GM23338 (cell line): ENCODE data around the gene TYK2. TPM values are rescaled to one million over a fixed set of nuclear protein-coding genes. Genes with fewer than 3 reads are reported as not detected.
A peak's percentile ranks its signal among the peaks of the same experiment; 100 is the strongest.

Experiments
- ATAC-seq: fragments of 200-7000 bp; cut with Tn5 transposase; 3 replicates; pipeline ENCODE4 v1.9.1; 2020
- DNase-seq: peaks from one replicate; pipeline ENCODE4 v3.0.0-alpha.2; 2015; ENCODE audit warnings: low spot score
- H2AFZ ChIP-seq: fragments of 200-600 bp; sonication (generic); 2 replicates; pipeline ENCODE4 v1.8.0; 2016; ENCODE audit warnings: antibody characterized with exemption, mild to moderate bottlenecking, moderate library complexity
- H3F3A ChIP-seq: fragments of 200-600 bp; sonication (generic); replicated peaks from 2 replicates; pipeline ENCODE4 v1.8.0; 2017; ENCODE audit warnings: antibody characterized with exemption, mixed run types, low read depth
- H3K27ac ChIP-seq: fragments of 200-600 bp; sonication (generic); 2 replicates; pipeline ENCODE4 v1.6.1; 2016; ENCODE audit warnings: low read depth
- H3K27me3 ChIP-seq: fragments of 200-600 bp; sonication (generic); 2 replicates; pipeline ENCODE4 v1.8.0; 2016; ENCODE audit warnings: mild to moderate bottlenecking, mixed run types, moderate library complexity; ENCODE audit not compliant: insufficient read depth
- H3K36me3 ChIP-seq: fragments of 200-600 bp; sonication (generic); 2 replicates; pipeline ENCODE4 v1.8.0; 2016; ENCODE audit warnings: mild to moderate bottlenecking; ENCODE audit not compliant: insufficient read depth
- H3K4me1 ChIP-seq: fragments of 200-600 bp; sonication (generic); 2 replicates; pipeline ENCODE4 v1.8.0; 2016; ENCODE audit warnings: mild to moderate bottlenecking, moderate library complexity; ENCODE audit not compliant: insufficient read depth
- H3K4me2 ChIP-seq: fragments of 200-600 bp; sonication (generic); 2 replicates; pipeline ENCODE4 v1.7.1; 2017; ENCODE audit warnings: mixed run types
- H3K4me3 ChIP-seq: fragments of 200-600 bp; sonication (generic); 2 replicates; pipeline ENCODE4 v1.6.1; 2016; ENCODE audit warnings: mixed run types
- H3K79me2 ChIP-seq: fragments of 200-600 bp; sonication (generic); replicated peaks from 2 replicates; pipeline ENCODE4 v1.8.0; 2017; ENCODE audit warnings: mild to moderate bottlenecking; ENCODE audit not compliant: insufficient read depth
- H3K9me2 ChIP-seq: fragments of 200-600 bp; sonication (generic); 2 replicates; pipeline ENCODE4 v1.8.0; 2017; ENCODE audit not compliant: insufficient read depth
- H4K20me1 ChIP-seq: fragments of 200-600 bp; sonication (generic); replicated peaks from 2 replicates; pipeline ENCODE4 v1.8.0; 2017; ENCODE audit warnings: mild to moderate bottlenecking; ENCODE audit not compliant: insufficient read depth
- H3K27ac Mint-ChIP-seq: 2 replicates; pipeline ENCODE4 v1.8.0; 2020; ENCODE audit warnings: inconsistent platforms, mild to moderate bottlenecking, moderate library complexity, mixed read lengths
- H3K27me3 Mint-ChIP-seq: 3 replicates; pipeline ENCODE4 v1.8.0; 2022; ENCODE audit warnings: low read depth, mild to moderate bottlenecking, moderate library complexity, mixed read lengths, inconsistent platforms; ENCODE audit not compliant: insufficient read depth, poor library complexity
- H3K36me3 Mint-ChIP-seq: 3 replicates; pipeline ENCODE4 v1.8.0; 2021; ENCODE audit warnings: low read depth, mild to moderate bottlenecking, inconsistent platforms, moderate library complexity, mixed read lengths
- H3K4me1 Mint-ChIP-seq: 3 replicates; pipeline ENCODE4 v1.8.0; 2020; ENCODE audit warnings: mild to moderate bottlenecking, inconsistent platforms, mixed read lengths
- H3K4me3 Mint-ChIP-seq: 3 replicates; pipeline ENCODE4 v1.8.0; 2021; ENCODE audit warnings: moderate library complexity, mild to moderate bottlenecking, inconsistent platforms, mixed read lengths
- H3K9me3 Mint-ChIP-seq: 3 replicates; pipeline ENCODE4 v1.8.0; 2020; ENCODE audit warnings: moderate library complexity, mild to moderate bottlenecking, inconsistent platforms, mixed read lengths
- EZH2 ChIP-seq: fragments of 200-600 bp; sonication (generic); IDR thresholded peaks from one replicate; pipeline ENCODE4 v1.8.0; 2017; ENCODE audit warnings: antibody characterized with exemption, mild to moderate bottlenecking, low read depth; ENCODE audit not compliant: unreplicated experiment
- JUNB ChIP-seq: IDR thresholded peaks from one replicate; pipeline ENCODE4 v1.6.1; 2016; ENCODE audit warnings: antibody characterized with exemption; ENCODE audit not compliant: unreplicated experiment
- NANOG ChIP-seq: IDR thresholded peaks from 2 replicates; pipeline ENCODE4 v1.6.1; 2016; ENCODE audit warnings: antibody characterized with exemption, borderline replicate concordance
- POLR2AphosphoS5 ChIP-seq: IDR thresholded peaks from 2 replicates; pipeline ENCODE4 v1.6.1; 2016; ENCODE audit warnings: antibody characterized with exemption, low read depth
- ZNF331 ChIP-seq: fragments of 250-450 bp; sonication (Bioruptor Pico); IDR thresholded peaks from 2 replicates; pipeline ENCODE4 v1.5.0; 2020; ENCODE audit warnings: low read depth, mild to moderate bottlenecking, moderate library complexity
- ZNF462 ChIP-seq: fragments of 250-450 bp; sonication (Bioruptor Pico); IDR thresholded peaks from 2 replicates; pipeline ENCODE4 v1.5.0; 2020; ENCODE audit warnings: mild to moderate bottlenecking, moderate library complexity
- polyA plus RNA-seq: library from polyadenylated mRNA; unstranded; fragments of >200 nt; fragmentation: Nextera tagmentation; extraction: Ambion mirVana; gene quantifications from 2 replicates; pipeline ENCODE4 v1.2.1, GENCODE V29; 2016
- total RNA-seq: library from RNA; depleted of rRNA; stranded (reverse); fragments of >200 nt; shearing (Covaris generic); gene quantifications from 2 replicates; pipeline ENCODE4 v1.2.3, GENCODE V29; 2014
- TF ChIP-seq, protein P1 (sequence below): IDR thresholded peaks from one replicate; pipeline ENCODE4 v1.6.1; 2018; ENCODE audit warnings: antibody characterized with exemption; ENCODE audit not compliant: unreplicated experiment

Gene TYK2
- total and polyA plus RNA-seq, 2 experiments from 2014 or later, result 29.1 to 30.7 TPM

- TF ChIP-seq ZNF462 (CRISPR knock-in tag), result no peak
- TF ChIP-seq, protein P1, sequence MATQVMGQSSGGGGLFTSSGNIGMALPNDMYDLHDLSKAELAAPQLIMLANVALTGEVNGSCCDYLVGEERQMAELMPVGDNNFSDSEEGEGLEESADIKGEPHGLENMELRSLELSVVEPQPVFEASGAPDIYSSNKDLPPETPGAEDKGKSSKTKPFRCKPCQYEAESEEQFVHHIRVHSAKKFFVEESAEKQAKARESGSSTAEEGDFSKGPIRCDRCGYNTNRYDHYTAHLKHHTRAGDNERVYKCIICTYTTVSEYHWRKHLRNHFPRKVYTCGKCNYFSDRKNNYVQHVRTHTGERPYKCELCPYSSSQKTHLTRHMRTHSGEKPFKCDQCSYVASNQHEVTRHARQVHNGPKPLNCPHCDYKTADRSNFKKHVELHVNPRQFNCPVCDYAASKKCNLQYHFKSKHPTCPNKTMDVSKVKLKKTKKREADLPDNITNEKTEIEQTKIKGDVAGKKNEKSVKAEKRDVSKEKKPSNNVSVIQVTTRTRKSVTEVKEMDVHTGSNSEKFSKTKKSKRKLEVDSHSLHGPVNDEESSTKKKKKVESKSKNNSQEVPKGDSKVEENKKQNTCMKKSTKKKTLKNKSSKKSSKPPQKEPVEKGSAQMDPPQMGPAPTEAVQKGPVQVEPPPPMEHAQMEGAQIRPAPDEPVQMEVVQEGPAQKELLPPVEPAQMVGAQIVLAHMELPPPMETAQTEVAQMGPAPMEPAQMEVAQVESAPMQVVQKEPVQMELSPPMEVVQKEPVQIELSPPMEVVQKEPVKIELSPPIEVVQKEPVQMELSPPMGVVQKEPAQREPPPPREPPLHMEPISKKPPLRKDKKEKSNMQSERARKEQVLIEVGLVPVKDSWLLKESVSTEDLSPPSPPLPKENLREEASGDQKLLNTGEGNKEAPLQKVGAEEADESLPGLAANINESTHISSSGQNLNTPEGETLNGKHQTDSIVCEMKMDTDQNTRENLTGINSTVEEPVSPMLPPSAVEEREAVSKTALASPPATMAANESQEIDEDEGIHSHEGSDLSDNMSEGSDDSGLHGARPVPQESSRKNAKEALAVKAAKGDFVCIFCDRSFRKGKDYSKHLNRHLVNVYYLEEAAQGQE, result no peak
Observed at GRCh38 chr19:10406191-10406590, 25.8 kb upstream of the TYK2 start (continued).

- H4K20me1 ChIP-seq, result peaks cover 23% of the 10 kb centered on the region
- TF ChIP-seq POLR2AphosphoS5 (no peak), NANOG (no peak), ZNF331 (no peak), EZH2 (no peak), JUNB (no peak)
- no peaks in the 10 kb centered on the region for H3K9me2 ChIP-seq
- peak overlapping the region; percentile 98 for H2AFZ ChIP-seq
- peaks cover 10% of the 10 kb centered on the region; the same call in 1 of the 2 replicates for H3K4me1 ChIP-seq
- Mint-ChIP-seq H3K27me3 (peaks cover 35% of the 10 kb centered on the region), H3K36me3 (peaks cover 7% of the 10 kb centered on the region; the same call in 2 of the 3 replicates), H3K4me1 (peaks cover 22% of the 10 kb centered on the region), H3K4me3 (peak overlapping the region; percentile 97), H3K9me3 (no peaks in the 10 kb centered on the region), H3K27ac (no peak overlapping the region)
- DNase-seq (peak; percentile 55), ATAC-seq (peak; percentile 4)
- H3K36me3 ChIP-seq, result no peaks in the 10 kb centered on the region
- H3K4me3 ChIP-seq, result peak overlapping the region; percentile 99
- H3F3A ChIP-seq, result peaks cover 13% of the 10 kb centered on the region; the same call in 1 of the 2 replicates
- no peak overlapping the region for H3K27ac ChIP-seq
- peak overlapping the region; percentile 95 for H3K4me2 ChIP-seq
- H3K79me2 ChIP-seq, result peaks cover 31% of the 10 kb centered on the region
- peaks cover 29% of the 10 kb centered on the region for H3K27me3 ChIP-seq
Observed at GRCh38 chr19:10404888-10405820, 24.8 kb upstream of the TYK2 start.
